OCI-LY3 (cell line): Measurements from ENCODE around the gene XRCC5.

Experiments
- H2AFZ ChIP-seq: fragments of 200-600, 300-600 bp; shearing (Covaris generic); 2 replicates; pipeline ENCODE4 v1.6.0; 2014; ENCODE audit warnings: antibody characterized with exemption, low read depth, low read length
- H3K27ac ChIP-seq: fragments of 200-600, 300-600 bp; sonication (generic); 2 replicates; pipeline ENCODE4 v1.5.1; 2014; ENCODE audit warnings: mild to moderate bottlenecking, low read length, moderate library complexity, mixed read lengths
- H3K27me3 ChIP-seq: fragments of 200-600, 300-600 bp; sonication (generic); 2 replicates; pipeline ENCODE4 v1.6.1; 2014; ENCODE audit warnings: low read depth, low read length, mixed read lengths
- H3K36me3 ChIP-seq: fragments of 200-600, 300-600 bp; sonication (generic); replicated peaks from 2 replicates; pipeline ENCODE3; 2014; ENCODE audit warnings: low read depth, low read length, mixed read lengths
- H3K4me1 ChIP-seq: fragments of 300-600, 200-600 bp; sonication (generic); 2 replicates; pipeline ENCODE4 v1.6.1; 2014; ENCODE audit warnings: low read length, mixed read lengths
- H3K4me2 ChIP-seq: fragments of 200-600, 300-600 bp; sonication (generic); 2 replicates; pipeline ENCODE4 v1.6.1; 2014; ENCODE audit warnings: low read length, mixed read lengths
- H3K4me3 ChIP-seq: fragments of 300-600, 200-600 bp; sonication (generic); 2 replicates; pipeline ENCODE4 v1.5.1; 2014; ENCODE audit warnings: antibody characterized with exemption, mild to moderate bottlenecking, low read length, moderate library complexity
- H3K79me2 ChIP-seq: fragments of 300-600, 200-600 bp; shearing (Covaris generic); 2 replicates; pipeline ENCODE4 v1.6.1; 2014; ENCODE audit warnings: mild to moderate bottlenecking, low read length, mixed read lengths
- H3K9ac ChIP-seq: fragments of 300-600, 200-600 bp; shearing (Covaris generic); 2 replicates; pipeline ENCODE4 v1.6.0; 2014; ENCODE audit warnings: mild to moderate bottlenecking, low read length, moderate library complexity
- H3K9me3 ChIP-seq: fragments of 200-600, 300-600 bp; shearing (Covaris generic); 2 replicates; pipeline ENCODE4 v1.6.1; 2014; ENCODE audit warnings: low read length, mixed read lengths; ENCODE audit not compliant: insufficient read depth
- H4K20me1 ChIP-seq: fragments of 200-600, 300-600 bp; sonication (generic); 2 replicates; pipeline ENCODE4 v1.6.1; 2016; ENCODE audit warnings: low read length, mixed read lengths; ENCODE audit not compliant: insufficient read depth
- EZH2phosphoT487 ChIP-seq: fragments of 200-600 bp; shearing (Covaris generic); IDR thresholded peaks from 2 replicates; pipeline ENCODE4 v1.6.1; 2018; ENCODE audit warnings: antibody characterized with exemption, mixed run types, low read depth
- TF ChIP-seq, protein P1 (sequence below): fragments of 200-600, 300-600 bp; sonication (generic); IDR thresholded peaks from 2 replicates; pipeline ENCODE4 v1.5.1; 2014; ENCODE audit warnings: antibody characterized with exemption, low read length, low read depth

Gene XRCC5

DNA sequence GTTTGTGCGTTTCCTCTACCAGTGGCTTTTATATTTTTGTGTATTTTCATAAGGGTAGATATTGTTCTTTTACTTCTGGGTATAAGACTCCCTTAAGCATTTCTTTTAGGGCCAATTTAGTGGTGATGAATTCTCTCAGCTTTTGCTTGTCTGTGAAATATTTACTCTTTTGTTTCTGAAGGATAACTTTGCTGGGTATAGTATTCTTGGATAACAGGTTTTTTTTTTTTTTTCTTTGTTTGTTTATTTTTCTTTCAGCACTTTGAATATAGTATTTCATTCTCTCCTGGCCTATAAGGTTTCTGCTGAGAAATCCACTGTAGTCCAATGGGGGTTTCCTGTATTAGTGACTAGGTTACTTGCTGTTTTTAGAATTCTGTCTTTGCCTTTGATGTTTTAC lies 122.7 kb downstream of the XRCC5 start:
- H3K36me3 ChIP-seq, result peaks cover 19% of the 10 kb centered on the region
- TF ChIP-seq, protein P1, sequence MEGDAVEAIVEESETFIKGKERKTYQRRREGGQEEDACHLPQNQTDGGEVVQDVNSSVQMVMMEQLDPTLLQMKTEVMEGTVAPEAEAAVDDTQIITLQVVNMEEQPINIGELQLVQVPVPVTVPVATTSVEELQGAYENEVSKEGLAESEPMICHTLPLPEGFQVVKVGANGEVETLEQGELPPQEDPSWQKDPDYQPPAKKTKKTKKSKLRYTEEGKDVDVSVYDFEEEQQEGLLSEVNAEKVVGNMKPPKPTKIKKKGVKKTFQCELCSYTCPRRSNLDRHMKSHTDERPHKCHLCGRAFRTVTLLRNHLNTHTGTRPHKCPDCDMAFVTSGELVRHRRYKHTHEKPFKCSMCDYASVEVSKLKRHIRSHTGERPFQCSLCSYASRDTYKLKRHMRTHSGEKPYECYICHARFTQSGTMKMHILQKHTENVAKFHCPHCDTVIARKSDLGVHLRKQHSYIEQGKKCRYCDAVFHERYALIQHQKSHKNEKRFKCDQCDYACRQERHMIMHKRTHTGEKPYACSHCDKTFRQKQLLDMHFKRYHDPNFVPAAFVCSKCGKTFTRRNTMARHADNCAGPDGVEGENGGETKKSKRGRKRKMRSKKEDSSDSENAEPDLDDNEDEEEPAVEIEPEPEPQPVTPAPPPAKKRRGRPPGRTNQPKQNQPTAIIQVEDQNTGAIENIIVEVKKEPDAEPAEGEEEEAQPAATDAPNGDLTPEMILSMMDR, result no peak
- TF ChIP-seq EZH2phosphoT487, result no peak
- no peak overlapping the region for H3K9ac ChIP-seq
- no peaks in the 10 kb centered on the region for H4K20me1 ChIP-seq
- no peak overlapping the region for H3K27ac ChIP-seq
- H3K4me3 ChIP-seq, result no peak overlapping the region
- H3K4me2 ChIP-seq, result no peak overlapping the region
- H3K79me2 ChIP-seq, result no peaks in the 10 kb centered on the region
- H3K27me3 ChIP-seq, result no peaks in the 10 kb centered on the region
- peaks cover 15% of the 10 kb centered on the region for H3K9me3 ChIP-seq
- no peak overlapping the region for H2AFZ ChIP-seq
- H3K4me1 ChIP-seq, result no peaks in the 10 kb centered on the region

DNA sequence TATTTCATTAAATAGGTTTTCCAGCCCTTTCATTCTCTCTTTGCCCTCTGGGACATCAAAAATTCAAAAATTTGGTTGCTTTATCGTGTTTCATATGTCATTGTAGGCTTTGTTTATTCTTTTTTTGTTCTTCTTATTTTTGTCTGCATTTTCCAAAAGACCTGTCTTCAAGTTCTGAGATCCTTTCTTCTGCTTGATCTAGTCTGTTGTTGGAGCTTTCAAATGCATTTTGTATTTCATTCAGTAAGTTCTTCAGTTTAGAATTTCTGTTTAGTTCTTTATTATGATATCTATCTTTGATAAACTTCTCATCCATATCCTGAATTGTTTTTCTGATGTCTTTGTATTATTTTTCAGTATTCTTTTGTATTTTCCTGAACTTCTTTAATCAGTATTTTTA lies 123.6 kb downstream of the XRCC5 start:
- no peak overlapping the region for H3K9ac ChIP-seq
- no peaks in the 10 kb centered on the region for H3K27me3 ChIP-seq
- peaks cover 19% of the 10 kb centered on the region for H3K36me3 ChIP-seq
- H3K27ac ChIP-seq, result no peak overlapping the region
- H3K9me3 ChIP-seq, result peaks cover 15% of the 10 kb centered on the region
- no peak overlapping the region for H2AFZ ChIP-seq
- H3K4me1 ChIP-seq, result no peaks in the 10 kb centered on the region
- no peak overlapping the region for H3K4me3 ChIP-seq
- TF ChIP-seq EZH2phosphoT487, result no peak
- TF ChIP-seq, protein P1, result no peak
- no peaks in the 10 kb centered on the region for H4K20me1 ChIP-seq
- no peak overlapping the region for H3K4me2 ChIP-seq
- H3K79me2 ChIP-seq, result no peaks in the 10 kb centered on the region

DNA sequence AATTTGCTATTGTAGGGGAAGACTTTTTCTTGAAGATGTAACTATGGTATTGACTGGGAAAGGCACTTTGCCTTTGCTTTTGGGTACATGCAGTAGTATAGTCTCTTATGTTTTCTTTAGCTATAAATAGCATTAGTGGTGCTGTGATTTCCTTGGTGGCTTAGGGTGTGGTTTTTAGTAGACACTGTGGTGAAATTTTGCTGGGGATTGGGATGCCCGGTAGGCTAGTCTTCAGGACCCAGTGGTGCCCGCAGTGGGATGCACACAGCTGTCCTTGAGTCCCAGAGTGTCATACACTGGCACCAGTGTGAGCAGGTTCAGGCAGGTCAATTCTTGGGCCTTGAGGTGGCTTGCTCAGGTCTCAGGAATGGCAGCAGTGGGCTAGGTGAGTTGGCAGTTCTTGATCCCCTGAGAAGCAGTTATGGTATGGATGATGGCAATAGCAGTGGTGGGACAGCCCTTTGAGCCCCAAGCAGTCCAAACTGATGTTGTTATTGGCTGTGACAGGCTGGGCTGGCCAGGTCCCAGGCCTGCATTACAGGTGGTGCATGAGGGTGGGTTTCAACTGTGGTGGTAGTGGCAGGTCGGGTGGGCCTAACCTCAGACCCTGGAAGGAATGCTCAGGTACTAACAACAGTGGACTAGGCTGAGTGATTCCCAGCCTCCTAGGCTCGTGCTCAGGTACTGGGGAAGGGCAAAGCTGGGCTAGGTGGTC lies 124.3 kb downstream of the XRCC5 start:
- H3K4me1 ChIP-seq, result no peaks in the 10 kb centered on the region
- no peaks in the 10 kb centered on the region for H3K27me3 ChIP-seq
- H3K9ac ChIP-seq, result no peak overlapping the region
- no peak overlapping the region for H2AFZ ChIP-seq
- no peak overlapping the region for H3K4me2 ChIP-seq
- H3K9me3 ChIP-seq, result peaks cover 15% of the 10 kb centered on the region
- no peak for TF ChIP-seq EZH2phosphoT487
- TF ChIP-seq, protein P1, result no peak
- H3K79me2 ChIP-seq, result no peaks in the 10 kb centered on the region
- no peak overlapping the region for H3K4me3 ChIP-seq
- H3K27ac ChIP-seq, result no peak overlapping the region
- H3K36me3 ChIP-seq, result peaks cover 20% of the 10 kb centered on the region
- H4K20me1 ChIP-seq, result no peaks in the 10 kb centered on the region

DNA sequence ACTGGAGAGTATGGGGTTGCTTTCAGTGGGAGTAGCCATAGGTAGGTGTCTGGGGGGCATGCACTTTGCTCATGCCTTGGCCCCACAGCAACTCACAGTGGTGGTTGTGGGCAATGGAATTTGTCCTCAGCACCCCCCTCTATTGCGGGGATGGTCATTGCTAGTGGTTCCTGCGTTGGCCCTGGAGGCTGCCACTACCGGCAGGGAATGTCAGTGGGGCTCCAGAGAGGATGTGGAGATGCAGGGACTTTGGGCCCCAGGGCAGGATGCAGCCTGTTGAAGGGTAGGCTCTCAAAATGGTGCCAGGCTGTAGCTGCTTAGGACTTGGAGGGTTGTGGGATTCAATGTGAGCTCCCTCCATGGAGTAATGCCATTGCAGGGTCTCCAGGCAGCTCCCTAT lies 125.0 kb downstream of the XRCC5 start:
- TF ChIP-seq, protein P1, result no peak
- TF ChIP-seq EZH2phosphoT487, result no peak
- H3K27ac ChIP-seq, result no peak overlapping the region
- peaks cover 24% of the 10 kb centered on the region for H3K36me3 ChIP-seq
- H3K9me3 ChIP-seq, result peaks cover 15% of the 10 kb centered on the region
- no peak overlapping the region for H3K9ac ChIP-seq
- no peaks in the 10 kb centered on the region for H4K20me1 ChIP-seq
- no peaks in the 10 kb centered on the region for H3K27me3 ChIP-seq
- no peaks in the 10 kb centered on the region for H3K4me1 ChIP-seq
- no peak overlapping the region for H3K4me2 ChIP-seq
- H2AFZ ChIP-seq, result no peak overlapping the region
- H3K4me3 ChIP-seq, result no peak overlapping the region
- no peaks in the 10 kb centered on the region for H3K79me2 ChIP-seq
